Stimulated activated CD8-positive, alpha-beta memory T cell treated with anti-CD3 and anti-CD28 coated beads, Interleukin-4, amount 100 ng/mL, for 24 hours (primary cell): ENCODE measurements around the gene ZNF593OS.

ENCODE experiments used
- DNase-seq: peaks from one replicate; pipeline ENCODE4 v3.0.0-alpha.2; 2020; ENCODE audit warnings: low read depth

ZNF593OS gene

GRCh38 chr1:26184086-26184485 is 12.5 kb upstream of the ZNF593OS start:
- no peak for DNase-seq

- no peak for DNase-seq
Observed at GRCh38 chr1:26182383-26182696, 10.7 kb upstream of the ZNF593OS start.

- DNase-seq: no peak
Observed at GRCh38 chr1:26181586-26182382, 10.2 kb upstream of the ZNF593OS start.

DNA sequence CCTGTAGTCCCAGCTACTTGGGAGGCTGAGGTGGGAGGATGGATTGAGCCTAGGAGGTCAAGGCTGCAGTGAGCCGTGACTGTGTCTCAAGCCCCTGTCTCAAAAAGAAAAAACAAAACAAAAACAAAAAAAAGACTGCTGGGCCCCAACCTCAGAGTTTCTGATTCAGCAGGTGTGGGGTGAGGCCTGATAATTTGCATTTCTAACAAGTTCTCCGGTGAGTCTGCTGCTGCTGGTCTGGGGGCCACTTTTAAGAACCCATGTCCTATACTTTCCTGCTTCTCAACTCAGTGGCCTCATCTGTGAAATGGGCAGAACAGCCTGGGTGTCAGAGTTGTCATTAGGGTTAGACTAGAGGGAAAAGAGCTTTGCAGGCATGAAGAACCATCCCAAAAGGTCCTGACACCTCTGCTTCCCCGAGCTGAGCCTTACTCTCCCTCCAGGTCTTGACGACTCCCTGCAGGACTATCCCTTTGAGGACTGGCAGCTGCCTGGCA is 8.4 kb upstream of the ZNF593OS start:
- no peak for DNase-seq

GRCh38 chr1:26177182-26177684 is 5.6 kb upstream of the ZNF593OS start, which contains the start of gene CNKSR1:
TSS of gene CNKSR1 (plus strand) at chr1:26177491. CDS start at chr1:26177548, 57 bp downstream.
- no peak for DNase-seq

GRCh38 chr1:26175346-26175745 is 3.7 kb upstream of the ZNF593OS start:
- DNase-seq: no peak

DNA sequence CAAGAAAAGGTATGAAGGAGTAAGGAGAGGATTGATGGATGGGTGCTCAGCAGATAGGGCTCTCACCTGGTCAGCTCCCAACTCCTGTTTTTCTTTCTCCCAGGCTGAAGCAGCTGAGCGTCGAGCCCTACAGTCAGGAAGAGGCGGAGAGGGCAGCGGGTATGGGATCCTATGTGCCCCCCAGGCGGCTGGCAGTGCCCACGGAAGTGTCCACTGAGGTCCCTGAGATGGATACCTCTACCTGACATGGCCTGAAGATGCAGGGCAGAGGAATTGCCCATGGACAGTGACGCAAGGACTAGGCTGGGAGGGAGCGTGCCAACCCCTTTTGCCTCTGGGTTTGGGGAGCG is 1.2 kb downstream of the ZNF593OS start:
- DNase-seq: no peak

DNA sequence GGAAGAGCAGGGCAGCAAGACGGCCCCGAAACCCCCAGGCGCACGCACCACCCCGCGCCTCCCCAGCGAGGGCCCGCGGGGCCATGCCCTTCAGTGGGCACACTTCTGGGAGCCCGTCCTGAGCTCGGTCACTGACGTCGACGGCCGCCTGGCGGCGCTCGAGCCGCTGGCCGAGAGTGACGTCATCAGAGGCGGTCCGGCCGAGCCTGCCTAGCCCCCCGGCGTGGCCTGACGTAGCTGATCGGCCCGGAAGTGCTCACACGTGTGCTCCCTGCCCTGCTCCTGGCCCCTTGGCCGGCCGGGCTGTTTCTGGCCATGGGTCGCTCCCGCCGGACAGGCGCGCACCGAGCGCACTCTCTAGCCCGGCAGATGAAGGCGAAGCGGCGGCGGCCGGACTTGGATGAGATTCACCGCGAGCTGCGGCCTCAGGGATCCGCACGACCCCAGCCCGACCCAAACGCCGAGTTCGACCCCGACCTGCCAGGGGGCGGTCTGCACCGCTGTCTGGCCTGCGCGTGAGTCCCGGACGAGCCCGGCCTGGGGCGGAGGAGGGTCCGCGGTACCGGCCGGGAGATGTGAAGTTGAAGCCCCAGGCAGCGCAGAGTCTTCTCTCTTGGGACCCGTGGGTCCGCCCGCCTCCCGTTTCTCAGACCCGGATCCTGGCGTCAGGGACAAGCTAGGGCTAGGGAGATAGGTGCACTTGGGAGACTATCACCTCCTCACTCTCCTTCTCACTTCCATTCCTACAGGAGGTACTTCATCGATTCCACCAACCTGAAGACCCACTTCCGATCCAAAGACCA is 1.8 kb downstream of the ZNF593OS start, which contains the start of gene ZNF593:
TSS of gene ZNF593 (plus strand) at position 240 of the 803 bp plus-strand sequence. CDS start at position 316, 76 bp downstream.
- DNase-seq: peak; percentile 87

GRCh38 chr1:26169198-26169554 is 2.5 kb downstream of the ZNF593OS start:
- DNase-seq: no peak

DNA sequence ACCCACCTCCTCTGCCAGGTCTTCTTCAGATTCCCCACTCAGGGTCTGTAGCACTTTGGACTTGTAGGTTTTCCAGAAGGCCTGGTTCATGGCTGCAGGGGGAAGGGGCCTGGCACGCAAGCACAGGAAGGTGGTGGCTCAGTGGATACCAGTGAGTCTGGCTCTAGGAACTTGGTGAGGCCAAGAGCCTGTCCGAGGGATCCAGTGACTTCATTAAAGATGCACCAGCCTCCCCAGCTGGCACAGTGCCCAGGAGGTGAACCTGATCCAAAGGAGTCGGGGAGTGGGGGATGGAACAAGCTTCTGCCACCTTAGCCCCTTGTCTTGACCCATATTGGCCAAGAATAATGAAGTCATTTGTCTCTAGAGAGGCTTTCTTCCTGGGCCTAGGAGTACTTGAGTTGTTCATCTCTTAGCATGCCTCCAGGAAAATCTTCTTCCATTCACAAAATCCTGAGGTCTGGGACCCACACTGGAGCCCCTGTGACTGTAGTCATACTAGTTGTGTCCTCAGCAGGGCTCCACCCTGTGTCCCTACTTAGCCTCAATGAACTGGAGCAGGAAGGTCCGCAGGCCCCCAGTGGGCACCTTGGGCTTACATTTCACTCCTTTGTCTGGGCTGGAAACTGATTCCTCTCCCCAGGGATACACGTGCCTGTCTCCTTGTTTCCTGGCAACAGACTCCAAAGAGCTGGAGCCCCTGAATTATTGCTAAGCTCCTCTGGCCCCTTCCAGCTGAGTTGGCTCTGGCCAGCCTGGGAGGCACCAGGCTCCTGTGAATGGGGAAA is 3.0 kb downstream of the ZNF593OS start, which contains the start of gene C1orf232:
TSS of gene C1orf232 (minus strand) at position 554 of the 788 bp plus-strand sequence. CDS start at position 90, 464 bp downstream.
- DNase-seq: no peak

DNA sequence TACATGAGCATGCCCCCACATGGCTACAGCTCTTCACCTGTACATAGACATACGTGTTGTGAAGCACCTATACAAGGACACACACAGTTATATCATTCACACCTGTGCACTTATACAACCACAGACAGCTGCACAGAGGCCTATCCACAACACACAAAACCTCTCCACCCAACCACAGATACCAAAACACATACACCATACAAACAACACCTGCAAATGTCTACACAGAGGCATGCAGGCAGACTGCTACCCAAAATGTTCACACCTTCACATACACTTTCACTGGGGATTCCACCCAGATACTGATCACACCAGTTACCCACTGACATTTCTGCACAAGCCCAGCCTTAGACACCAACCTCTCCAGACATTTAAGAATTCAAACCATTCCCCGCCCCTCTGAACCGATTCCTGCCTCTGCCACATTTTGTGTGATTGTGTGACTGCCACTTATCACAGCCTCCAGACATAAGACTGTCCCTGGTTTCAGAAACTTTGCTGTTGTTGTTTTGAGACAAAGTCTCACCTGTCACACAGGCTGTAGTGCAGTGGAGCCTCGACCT is 4.8 kb downstream of the ZNF593OS start:
- DNase-seq: no peak

DNA sequence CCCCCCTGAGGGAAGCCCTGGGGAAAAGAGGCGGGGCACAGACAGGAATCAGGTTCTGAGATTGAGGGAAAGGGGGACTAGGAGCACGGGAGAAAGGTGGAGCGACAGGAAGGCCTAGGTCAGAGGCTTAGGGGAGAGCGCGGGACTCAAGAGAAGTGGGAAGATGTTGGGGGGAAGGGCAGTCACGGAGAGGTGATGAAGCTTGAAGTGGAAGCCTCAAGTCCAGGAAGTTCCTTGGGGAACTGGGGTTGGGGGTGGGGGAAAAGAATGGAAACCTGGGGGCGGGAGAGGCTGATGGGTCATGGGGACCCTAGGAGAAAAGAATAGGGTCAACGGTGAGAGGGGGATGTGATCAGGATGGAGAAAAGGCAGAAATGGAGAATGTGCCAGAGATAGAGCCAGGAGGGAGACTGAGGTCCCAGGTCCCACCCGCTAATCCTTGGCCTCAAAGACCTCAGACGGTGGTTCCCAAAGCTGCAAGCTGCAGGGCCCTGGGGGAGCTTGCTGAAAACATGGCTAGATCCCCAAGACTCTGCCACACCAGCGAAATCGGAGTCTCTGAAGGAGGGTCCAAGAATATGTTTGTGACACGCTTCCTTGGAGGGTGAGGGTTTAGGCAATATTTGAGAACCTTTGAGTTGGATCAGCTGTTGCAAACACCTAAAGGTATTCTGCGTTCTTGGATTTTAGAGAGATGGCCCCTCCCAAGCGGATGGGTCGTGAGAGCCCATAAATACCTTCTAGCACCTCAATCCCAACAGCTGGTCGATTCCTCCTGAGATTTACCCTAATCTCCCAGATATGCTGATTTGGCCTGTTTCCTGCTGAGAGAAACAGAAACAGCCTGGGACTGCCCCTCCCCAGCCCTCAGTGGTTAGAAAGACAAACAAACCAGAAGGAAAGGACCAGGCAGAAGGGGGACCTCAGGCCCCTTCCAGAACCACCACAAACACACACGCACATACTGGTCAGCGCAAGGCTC is 6.5 kb downstream of the ZNF593OS start:
- no peak for DNase-seq

DNA sequence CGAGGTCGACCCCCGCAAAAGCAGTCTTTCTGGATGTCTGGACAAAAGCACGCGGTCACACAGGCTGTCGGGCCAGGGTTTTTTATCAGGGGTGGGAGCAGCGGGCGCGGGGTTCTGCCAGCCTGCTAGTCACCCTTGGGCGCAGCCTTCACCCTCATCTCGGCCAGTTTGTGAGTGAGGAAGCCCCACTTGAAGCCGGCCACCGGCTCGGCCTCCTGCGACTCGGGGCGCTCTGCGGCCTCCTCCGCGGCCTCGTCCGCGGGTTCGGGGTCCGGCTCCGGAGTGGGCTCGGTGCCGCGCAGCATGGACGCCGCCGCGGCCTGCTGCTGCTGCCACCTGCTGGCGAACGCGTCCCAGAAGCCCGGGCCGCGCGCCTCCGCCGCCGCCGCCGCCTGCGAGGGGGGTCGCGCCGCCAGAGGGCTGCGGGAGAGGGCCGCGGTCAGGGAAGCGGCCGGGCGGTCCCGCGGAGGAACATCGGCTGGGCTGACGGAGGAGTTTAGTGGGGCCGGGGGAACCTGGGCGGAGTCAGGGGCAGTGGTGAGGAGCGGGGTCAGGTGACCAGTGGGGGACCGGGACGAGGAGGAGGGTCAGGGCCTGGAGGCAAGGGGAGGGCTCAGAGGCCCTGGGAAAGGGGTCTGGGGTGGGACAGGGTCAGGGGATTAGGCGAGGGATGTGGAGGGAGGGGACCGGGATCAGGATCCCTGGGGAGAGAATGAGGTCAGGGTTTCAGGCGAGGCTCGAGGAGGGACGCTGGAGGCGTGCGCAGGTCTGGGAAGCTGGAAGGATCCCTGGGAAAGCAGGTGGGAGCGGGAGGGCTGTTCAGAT is 7.4 kb downstream of the ZNF593OS start:
- DNase-seq: peak; percentile 28

GRCh38 chr1:26163684-26164035 is 8.0 kb downstream of the ZNF593OS start:
- no peak for DNase-seq

DNA sequence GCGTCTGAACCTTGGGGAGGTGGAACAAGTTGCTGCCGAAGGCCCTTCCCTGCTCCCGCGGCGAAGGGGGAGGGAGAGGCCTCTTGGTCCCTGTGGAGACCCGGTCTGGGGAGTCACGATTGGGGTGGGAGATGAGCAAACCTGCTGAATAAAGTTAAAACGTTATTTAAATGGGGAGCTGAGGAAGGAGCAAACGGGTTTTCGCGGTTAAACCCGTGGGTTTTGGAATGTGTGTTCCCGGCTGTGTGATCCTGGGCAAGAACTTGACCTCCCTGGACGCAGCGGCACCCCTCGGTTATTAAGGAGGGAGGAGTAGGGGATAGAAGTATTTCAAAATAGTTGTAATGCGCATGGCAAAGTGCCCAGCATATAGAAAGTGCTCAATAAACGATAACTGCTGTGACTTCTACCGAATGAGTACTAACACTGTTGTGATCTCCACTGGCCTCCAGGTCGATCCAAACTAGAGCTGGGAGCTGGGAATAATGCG is 9.4 kb downstream of the ZNF593OS start:
- no peak for DNase-seq

- DNase-seq: peak; percentile 19
Observed at GRCh38 chr1:26161415-26162219, 10.0 kb downstream of the ZNF593OS start.

GRCh38 chr1:26160527-26161414 is 10.9 kb downstream of the ZNF593OS start:
- DNase-seq: no peak

- DNase-seq: no peak
Observed at GRCh38 chr1:26159743-26160039, 11.9 kb downstream of the ZNF593OS start.
